HG03196 (cell line): Measurements from ENCODE around the gene ABCC8.
"Not testable (repeated sequence)": the region's sequence is repeated elsewhere in the genome, so short reads cannot be mapped to it uniquely, and the experiment has no call there.

Source experiments
- ATAC-seq: cut with Tn5 transposase; IDR thresholded peaks from one replicate; pipeline ENCODE4 v1.9.1; 2021; ENCODE audit not compliant: unreplicated experiment

Gene ABCC8

GRCh38 chr11:17432002-17432401 is 44.6 kb downstream of the ABCC8 start:
- no peak for ATAC-seq

- ATAC-seq: no peak
These were observed 45.5 kb downstream of the ABCC8 start for GRCh38 chr11:17431139-17431538.

GRCh38 chr11:17430616-17431015 is 46.0 kb downstream of the ABCC8 start:
- ATAC-seq: no peak

- ATAC-seq: no peak
These were observed 47.7 kb downstream of the ABCC8 start for GRCh38 chr11:17428925-17429324.

GRCh38 chr11:17428261-17428660 is 48.4 kb downstream of the ABCC8 start:
- no peak for ATAC-seq

GRCh38 chr11:17426233-17426632 is 50.4 kb downstream of the ABCC8 start:
- ATAC-seq: not testable (repeated sequence)

- no peak for ATAC-seq
These were observed 52.9 kb downstream of the ABCC8 start for GRCh38 chr11:17423533-17424310.

- ATAC-seq: no peak
These were observed 54.9 kb downstream of the ABCC8 start for GRCh38 chr11:17421781-17422180.

GRCh38 chr11:17418444-17419081 is 58.1 kb downstream of the ABCC8 start:
- ATAC-seq: no peak

GRCh38 chr11:17416492-17416891 is 60.2 kb downstream of the ABCC8 start:
- ATAC-seq: no peak

GRCh38 chr11:17415523-17416104 is 61.0 kb downstream of the ABCC8 start:
- no peak for ATAC-seq

GRCh38 chr11:17414992-17415391 is 61.7 kb downstream of the ABCC8 start:
- no peak for ATAC-seq

GRCh38 chr11:17414317-17414737 is 62.3 kb downstream of the ABCC8 start:
- no peak for ATAC-seq

- no peak for ATAC-seq
These were observed 63.0 kb downstream of the ABCC8 start for GRCh38 chr11:17413414-17414316.

GRCh38 chr11:17412488-17413180 is 64.0 kb downstream of the ABCC8 start:
- no peak for ATAC-seq

GRCh38 chr11:17411418-17411817 is 65.2 kb downstream of the ABCC8 start:
- ATAC-seq: no peak

GRCh38 chr11:17410606-17411379 is 65.9 kb downstream of the ABCC8 start:
- ATAC-seq: no peak

- no peak for ATAC-seq
These were observed 68.0 kb downstream of the ABCC8 start for GRCh38 chr11:17408641-17409040.

GRCh38 chr11:17408026-17408425 is 68.6 kb downstream of the ABCC8 start:
- ATAC-seq: no peak

- ATAC-seq: no peak
These were observed 69.1 kb downstream of the ABCC8 start for GRCh38 chr11:17407575-17407974.
